Effector memory CD8-positive, alpha-beta T cell (primary cell): ENCODE data around the gene TMEM245.
"Not testable (repeated sequence)": the region's sequence is repeated elsewhere in the genome, so short reads cannot be mapped to it uniquely, and the experiment has no call there.

Experiments
- ATAC-seq: fragments of 150-1000 bp; cut with Tn5 transposase; replicated peaks from 2 replicates; pipeline ENCODE4 v1.10.0; 2021; ENCODE audit warnings: mild to moderate bottlenecking, moderate library complexity
- DNase-seq, 3 experiments: peaks; one replicate each; pipeline ENCODE4 v3.0.0; 2021
- H3K27ac Mint-ChIP-seq, 2 donors: one replicate each; pipeline ENCODE4 v1.8.0; 2022; ENCODE audit warnings: mild to moderate bottlenecking in 2 of 2, mixed read lengths in 2 of 2, moderate library complexity in 2 of 2
- H3K27me3 Mint-ChIP-seq, 2 donors: one replicate each; pipeline ENCODE4 v1.8.0; 2022; ENCODE audit warnings: mixed read lengths in 2 of 2
- H3K36me3 Mint-ChIP-seq: one replicate; pipeline ENCODE4 v1.8.0; 2022; ENCODE audit warnings: mild to moderate bottlenecking, moderate library complexity, mixed read lengths; ENCODE audit not compliant: insufficient read depth
- H3K4me1 Mint-ChIP-seq, 2 donors: one replicate each; pipeline ENCODE4 v1.8.0; 2022; ENCODE audit warnings: low read depth in 2 of 2, mixed read lengths in 2 of 2
- H3K4me3 Mint-ChIP-seq, 2 donors: one replicate each; pipeline ENCODE4 v1.8.0; 2022; ENCODE audit warnings: mild to moderate bottlenecking in 2 of 2, mixed read lengths in 2 of 2, moderate library complexity in 2 of 2
- H3K9me3 Mint-ChIP-seq, 2 donors: one replicate each; pipeline ENCODE4 v1.8.0; 2022; ENCODE audit warnings: mixed read lengths in 2 of 2

TMEM245 gene

GRCh38 chr9:108996643-108997042, 123.1 kb downstream of the TMEM245 start:
- H3K27me3 Mint-ChIP-seq = no peaks in the 10 kb centered on the region
- H3K4me3 Mint-ChIP-seq = no peak overlapping the region
- no peak for ATAC-seq
- no peak for DNase-seq
- no peaks in the 10 kb centered on the region for H3K9me3 Mint-ChIP-seq
- no peak overlapping the region for H3K27ac Mint-ChIP-seq
- no peaks in the 10 kb centered on the region for H3K36me3 Mint-ChIP-seq
- peaks cover 3 to 5% of the 10 kb centered on the region in 2 donors for H3K4me1 Mint-ChIP-seq

- ATAC-seq (no peak), DNase-seq (no peak)
- no peaks in the 10 kb centered on the region for H3K27me3 Mint-ChIP-seq
- peak overlapping the region in 1 of 2 donors; percentile 4 for H3K27ac Mint-ChIP-seq
- no peaks in the 10 kb centered on the region for H3K36me3 Mint-ChIP-seq
- H3K4me3 Mint-ChIP-seq = no peak overlapping the region
- H3K9me3 Mint-ChIP-seq = no peaks in the 10 kb centered on the region
- peaks cover 1 to 5% of the 10 kb centered on the region in 2 donors for H3K4me1 Mint-ChIP-seq
Measured at GRCh38 chr9:108994695-108995094, 125.1 kb downstream of the TMEM245 start.

- no peak for ATAC-seq
- no peak for DNase-seq
- no peak overlapping the region for H3K4me3 Mint-ChIP-seq
- H3K27ac Mint-ChIP-seq = no peak overlapping the region
- H3K9me3 Mint-ChIP-seq = no peaks in the 10 kb centered on the region
- H3K36me3 Mint-ChIP-seq = peaks cover 2% of the 10 kb centered on the region
- H3K4me1 Mint-ChIP-seq = peaks cover 1 to 5% of the 10 kb centered on the region in 2 donors
- no peaks in the 10 kb centered on the region for H3K27me3 Mint-ChIP-seq
Measured at GRCh38 chr9:108991479-108991878, 128.3 kb downstream of the TMEM245 start.

- peaks cover 2% of the 10 kb centered on the region for H3K36me3 Mint-ChIP-seq
- no peak for ATAC-seq
- no peaks in the 10 kb centered on the region for H3K4me1 Mint-ChIP-seq
- H3K4me3 Mint-ChIP-seq = no peak overlapping the region
- H3K9me3 Mint-ChIP-seq = no peaks in the 10 kb centered on the region
- H3K27me3 Mint-ChIP-seq = no peaks in the 10 kb centered on the region
- no peak for DNase-seq
- H3K27ac Mint-ChIP-seq = no peak overlapping the region
Measured at GRCh38 chr9:108983885-108984284, 135.9 kb downstream of the TMEM245 start.

GRCh38 chr9:108980893-108981292, 138.9 kb downstream of the TMEM245 start:
- Mint-ChIP-seq H3K27ac (no peak overlapping the region), H3K9me3 (no peaks in the 10 kb centered on the region), H3K4me1 (no peaks in the 10 kb centered on the region), H3K27me3 (no peaks in the 10 kb centered on the region), H3K4me3 (no peak overlapping the region), H3K36me3 (no peaks in the 10 kb centered on the region)
- ATAC-seq (no peak), DNase-seq (no peak)

- Mint-ChIP-seq H3K27me3 (no peaks in the 10 kb centered on the region), H3K9me3 (no peaks in the 10 kb centered on the region), H3K4me3 (no peak overlapping the region), H3K36me3 (no peaks in the 10 kb centered on the region), H3K27ac (no peak overlapping the region), H3K4me1 (no peaks in the 10 kb centered on the region)
- DNase-seq = no peak
- no peak for ATAC-seq
Measured at GRCh38 chr9:108978205-108978604, 141.5 kb downstream of the TMEM245 start.

- no peak for ATAC-seq
Measured at GRCh38 chr9:108973895-108974294, 145.9 kb downstream of the TMEM245 start.

GRCh38 chr9:108972626-108973209, 147.0 kb downstream of the TMEM245 start:
- no peak overlapping the region for H3K27ac Mint-ChIP-seq
- no peaks in the 10 kb centered on the region for H3K36me3 Mint-ChIP-seq
- DNase-seq = no peak
- no peak for ATAC-seq
- no peaks in the 10 kb centered on the region for H3K27me3 Mint-ChIP-seq
- no peaks in the 10 kb centered on the region for H3K9me3 Mint-ChIP-seq
- no peaks in the 10 kb centered on the region for H3K4me1 Mint-ChIP-seq
- no peak overlapping the region for H3K4me3 Mint-ChIP-seq

More at GRCh38 chr9:108973895-108974294, 145.9 kb downstream of the TMEM245 start:
- H3K9me3 Mint-ChIP-seq = no peaks in the 10 kb centered on the region
- H3K27ac Mint-ChIP-seq = no peak overlapping the region
- no peak for DNase-seq
- no peaks in the 10 kb centered on the region for H3K4me1 Mint-ChIP-seq
- H3K36me3 Mint-ChIP-seq = no peaks in the 10 kb centered on the region
- no peak overlapping the region for H3K4me3 Mint-ChIP-seq
- no peaks in the 10 kb centered on the region for H3K27me3 Mint-ChIP-seq

- no peak overlapping the region for H3K4me3 Mint-ChIP-seq
- no peaks in the 10 kb centered on the region for H3K9me3 Mint-ChIP-seq
- no peaks in the 10 kb centered on the region for H3K4me1 Mint-ChIP-seq
- no peak for DNase-seq
- no peak for ATAC-seq
- H3K36me3 Mint-ChIP-seq = no peaks in the 10 kb centered on the region
- H3K27me3 Mint-ChIP-seq = no peaks in the 10 kb centered on the region
- H3K27ac Mint-ChIP-seq = no peak overlapping the region
Measured at GRCh38 chr9:108972186-108972585, 147.6 kb downstream of the TMEM245 start.

- not testable (repeated sequence) for ATAC-seq, H3K4me1 Mint-ChIP-seq, H3K27ac Mint-ChIP-seq, H3K27me3 Mint-ChIP-seq, H3K36me3 Mint-ChIP-seq, H3K9me3 Mint-ChIP-seq, DNase-seq, H3K4me3 Mint-ChIP-seq
Measured at GRCh38 chr9:108971392-108971791, 148.4 kb downstream of the TMEM245 start.

GRCh38 chr9:108967916-108968315, 151.8 kb downstream of the TMEM245 start:
- H3K27ac Mint-ChIP-seq = no peak overlapping the region

More at GRCh38 chr9:108967916-108968315, 151.8 kb downstream of the TMEM245 start:
- H3K4me1 Mint-ChIP-seq = no peaks in the 10 kb centered on the region
- no peak overlapping the region for H3K4me3 Mint-ChIP-seq
- no peaks in the 10 kb centered on the region for H3K36me3 Mint-ChIP-seq
- no peaks in the 10 kb centered on the region for H3K27me3 Mint-ChIP-seq
- ATAC-seq (no peak), DNase-seq (no peak)
- no peaks in the 10 kb centered on the region for H3K9me3 Mint-ChIP-seq
